ENCODE measurements around the gene EEF2KMT. TPM values are rescaled to one million over a fixed set of nuclear protein-coding genes. Genes with fewer than 3 reads are reported as not detected.
"Not testable (repeated sequence)": the region's sequence is repeated elsewhere in the genome, so short reads cannot be mapped to it uniquely, and the experiment has no call there.

EEF2KMT gene
- total and polyA plus RNA-seq, 2 donors, result 5.4 to 5.9 TPM

DNA sequence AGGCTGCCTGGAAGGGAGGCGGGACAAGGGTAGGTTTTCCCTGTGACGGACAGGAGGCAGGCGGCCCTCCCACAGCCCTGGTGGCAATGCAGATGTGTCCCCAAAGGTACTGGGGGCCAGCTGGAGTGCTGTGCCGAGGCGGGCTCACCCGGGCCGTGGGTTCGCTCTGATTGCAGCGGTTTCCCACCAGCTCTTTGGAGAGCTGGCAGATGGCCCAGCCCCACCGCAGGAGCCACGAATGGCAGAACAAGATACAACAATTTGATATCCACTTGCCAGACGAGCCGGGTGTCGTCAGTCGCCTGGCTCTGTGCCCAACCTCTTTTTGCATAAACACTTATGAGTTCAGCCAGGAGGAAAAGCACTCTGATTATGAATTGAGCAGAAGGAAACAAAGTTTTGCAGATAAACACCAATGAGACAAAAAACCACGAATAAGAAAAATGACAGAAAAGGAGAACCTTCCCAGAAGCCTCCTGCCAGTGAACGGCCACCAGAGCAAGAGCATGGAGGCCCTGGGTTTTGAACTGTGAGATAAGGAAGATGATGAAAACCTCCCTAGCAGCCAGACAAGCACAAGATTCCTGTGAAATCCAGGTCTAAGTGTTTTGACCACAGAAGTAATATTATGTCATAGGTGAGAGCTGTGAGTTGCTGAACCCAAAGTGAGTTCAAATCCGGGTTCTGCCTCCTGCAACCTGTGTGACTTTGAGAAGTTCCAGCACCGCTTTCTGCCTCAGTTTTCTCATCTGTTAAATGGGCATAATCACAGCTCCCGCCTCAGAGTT is 19.9 kb upstream of the EEF2KMT start:
- 17% methylated on average over 20 of the region's 20 CpGs for WGBS
- H3K4me3 ChIP-seq (ENCODE audit: low read length in 2 of 2); H3K4me1 ChIP-seq (ENCODE audit: control insufficient read depth in 2 of 2, insufficient read depth in 2 of 2, low read length in 2 of 2); H3K27ac ChIP-seq (ENCODE audit: low read depth in 1 of 2, low read length in 1 of 2); H3K9me3 ChIP-seq (ENCODE audit: control insufficient read depth in 2 of 2, insufficient read depth in 1 of 2, low read length in 1 of 2); H3K36me3 ChIP-seq (ENCODE audit: control insufficient read depth in 2 of 2, insufficient read depth in 2 of 2, low read length in 1 of 2); DNase-seq (ENCODE audit: low read depth in 6 of 9, low spot score in 9 of 9); H3K27me3 ChIP-seq (ENCODE audit: control insufficient read depth in 2 of 2, insufficient read depth in 1 of 2, low read length in 1 of 2): not testable (repeated sequence)

DNA sequence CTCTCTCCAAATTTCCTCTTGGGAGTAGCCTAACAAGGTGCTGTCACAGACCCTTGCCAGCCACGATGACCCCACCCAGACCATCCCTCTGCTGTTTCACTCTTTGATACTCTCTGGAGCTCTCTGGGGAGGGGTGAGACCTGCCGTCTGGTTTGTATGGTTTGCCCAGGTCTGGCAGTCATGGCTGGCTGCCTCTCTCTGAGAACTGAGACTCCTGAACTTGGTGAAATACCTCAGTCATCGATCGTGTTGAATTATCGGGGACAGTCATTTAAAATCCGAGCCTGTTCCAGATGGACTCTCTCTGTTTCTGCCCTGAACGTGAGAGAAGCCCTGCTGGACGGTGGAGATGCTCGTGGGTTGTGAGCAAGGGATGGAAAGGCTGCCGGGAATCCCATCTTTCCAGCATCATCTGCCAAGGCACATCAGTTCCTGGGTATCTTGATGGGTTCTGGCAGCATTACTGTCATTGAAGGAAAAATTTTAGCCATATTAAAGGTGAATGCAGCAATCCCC is 19.2 kb upstream of the EEF2KMT start:
- H3K27ac ChIP-seq (ENCODE audit: low read depth in 1 of 2, low read length in 1 of 2); H3K4me3 ChIP-seq (ENCODE audit: low read length in 2 of 2): not testable (repeated sequence)
- 73% methylated on average over 9 of the region's 10 CpGs for WGBS

DNA sequence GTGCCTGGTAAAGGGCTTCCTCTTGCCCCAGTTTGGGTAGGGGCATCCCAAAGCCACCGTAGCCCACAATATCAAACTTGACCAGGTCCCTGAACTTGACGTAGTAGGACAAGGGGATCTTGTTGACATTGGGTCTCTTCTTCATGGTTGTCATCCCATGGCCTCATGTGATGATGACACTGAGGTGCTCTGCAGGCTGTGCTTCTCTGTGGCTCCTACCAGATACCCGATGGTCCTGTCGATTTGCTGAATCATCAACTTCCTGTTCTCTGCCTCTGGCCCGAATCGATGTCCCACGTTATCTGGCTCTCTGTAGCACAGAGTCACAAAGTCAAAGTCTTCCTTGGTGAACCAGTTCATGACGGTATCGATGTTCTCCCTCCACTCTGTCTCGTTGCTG is 13.3 kb upstream of the EEF2KMT start:
- H3K9me3 ChIP-seq (ENCODE audit: control insufficient read depth in 2 of 2, insufficient read depth in 1 of 2, low read length in 1 of 2); H3K4me3 ChIP-seq (ENCODE audit: low read length in 2 of 2); H3K4me1 ChIP-seq (ENCODE audit: control insufficient read depth in 2 of 2, insufficient read depth in 2 of 2, low read length in 2 of 2); H3K36me3 ChIP-seq (ENCODE audit: control insufficient read depth in 2 of 2, insufficient read depth in 2 of 2, low read length in 1 of 2); H3K27ac ChIP-seq (ENCODE audit: low read depth in 1 of 2, low read length in 1 of 2); DNase-seq (ENCODE audit: low read depth in 6 of 9, low spot score in 9 of 9); H3K27me3 ChIP-seq (ENCODE audit: control insufficient read depth in 2 of 2, insufficient read depth in 1 of 2, low read length in 1 of 2): not testable (repeated sequence)
- WGBS, result 52% methylated on average over 10 of the region's 10 CpGs

More for the DNA sequence above, 19.2 kb upstream of the EEF2KMT start:
- H3K36me3 ChIP-seq (ENCODE audit: control insufficient read depth in 2 of 2, insufficient read depth in 2 of 2, low read length in 1 of 2); DNase-seq (ENCODE audit: low read depth in 6 of 9, low spot score in 9 of 9); H3K27me3 ChIP-seq (ENCODE audit: control insufficient read depth in 2 of 2, insufficient read depth in 1 of 2, low read length in 1 of 2); H3K9me3 ChIP-seq (ENCODE audit: control insufficient read depth in 2 of 2, insufficient read depth in 1 of 2, low read length in 1 of 2); H3K4me1 ChIP-seq (ENCODE audit: control insufficient read depth in 2 of 2, insufficient read depth in 2 of 2, low read length in 2 of 2): not testable (repeated sequence)

DNA sequence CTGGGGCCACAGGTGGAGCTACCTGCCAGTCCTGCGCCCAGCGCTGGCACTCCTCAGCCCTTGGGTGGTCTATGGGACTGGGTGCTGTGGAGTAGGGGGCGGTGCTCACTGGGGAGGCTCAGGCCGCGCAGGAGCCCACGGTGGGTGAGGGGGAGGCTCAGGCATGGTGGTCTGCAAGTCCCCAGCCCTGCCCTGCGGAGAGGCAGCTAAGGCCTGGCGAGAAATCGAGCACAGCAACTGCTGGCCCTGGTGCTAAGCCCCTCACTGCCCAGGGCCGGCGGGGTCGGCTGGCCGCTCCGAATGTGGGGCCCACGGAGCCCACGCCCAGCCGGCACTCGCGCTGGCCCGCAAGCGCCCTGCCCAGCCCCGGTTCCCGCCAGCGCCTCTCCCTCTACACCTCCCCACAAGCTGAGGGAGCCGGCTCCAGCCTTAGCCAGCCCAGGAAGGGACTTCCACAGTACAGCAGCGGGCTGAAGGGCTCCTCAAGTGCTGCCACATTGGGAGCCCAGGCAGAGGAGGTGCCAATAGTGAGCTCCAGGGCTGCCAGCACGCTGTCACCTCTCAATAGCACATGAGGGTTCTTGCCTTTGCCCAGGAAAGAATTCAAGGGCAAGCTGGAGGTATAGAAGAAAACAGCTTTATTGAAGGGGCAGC is 11.0 kb upstream of the EEF2KMT start:
- Histone ChIP-seq H3K9me3 (ENCODE audit: control insufficient read depth in 2 of 2, insufficient read depth in 1 of 2, low read length in 1 of 2) (no peaks in the 10 kb centered on the region), H3K36me3 (ENCODE audit: control insufficient read depth in 2 of 2, insufficient read depth in 2 of 2, low read length in 1 of 2) (no peaks in the 10 kb centered on the region), H3K4me1 (ENCODE audit: control insufficient read depth in 2 of 2, insufficient read depth in 2 of 2, low read length in 2 of 2) (no peaks in the 10 kb centered on the region), H3K27ac (ENCODE audit: low read depth in 1 of 2, low read length in 1 of 2) (no peak overlapping the region), H3K27me3 (ENCODE audit: control insufficient read depth in 2 of 2, insufficient read depth in 1 of 2, low read length in 1 of 2) (no peaks in the 10 kb centered on the region), H3K4me3 (ENCODE audit: low read length in 2 of 2) (no peak overlapping the region)
- DNase-seq (ENCODE audit: low read depth in 6 of 9, low spot score in 9 of 9), result no peak
- 95% methylated on average over 27 of the region's 27 CpGs for WGBS

DNA sequence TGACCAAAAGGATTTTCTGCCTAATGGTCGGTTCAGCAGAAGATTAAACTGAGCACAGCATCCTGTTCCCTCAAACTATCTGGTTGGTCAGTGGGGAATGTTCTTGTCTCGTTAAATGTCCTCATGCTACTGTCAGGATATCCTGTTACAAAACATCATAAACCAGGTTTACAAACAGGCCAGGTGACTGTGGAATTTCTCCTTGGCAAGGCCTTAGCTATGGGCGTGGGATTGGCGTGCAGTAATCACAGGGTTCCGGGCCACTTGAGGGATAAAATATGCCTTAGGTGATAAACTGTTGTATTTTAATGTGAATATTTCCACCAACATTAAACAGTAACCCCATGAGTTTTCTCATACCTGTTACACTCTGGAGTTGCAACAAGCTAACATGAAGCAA is 7.4 kb upstream of the EEF2KMT start:
- H3K36me3 ChIP-seq (ENCODE audit: control insufficient read depth in 2 of 2, insufficient read depth in 2 of 2, low read length in 1 of 2); H3K9me3 ChIP-seq (ENCODE audit: control insufficient read depth in 2 of 2, insufficient read depth in 1 of 2, low read length in 1 of 2); H3K27ac ChIP-seq (ENCODE audit: low read depth in 1 of 2, low read length in 1 of 2); H3K4me3 ChIP-seq (ENCODE audit: low read length in 2 of 2); H3K4me1 ChIP-seq (ENCODE audit: control insufficient read depth in 2 of 2, insufficient read depth in 2 of 2, low read length in 2 of 2); DNase-seq (ENCODE audit: low read depth in 6 of 9, low spot score in 9 of 9); H3K27me3 ChIP-seq (ENCODE audit: control insufficient read depth in 2 of 2, insufficient read depth in 1 of 2, low read length in 1 of 2): not testable (repeated sequence)
- 82% methylated on average over 4 of the region's 5 CpGs for WGBS

DNA sequence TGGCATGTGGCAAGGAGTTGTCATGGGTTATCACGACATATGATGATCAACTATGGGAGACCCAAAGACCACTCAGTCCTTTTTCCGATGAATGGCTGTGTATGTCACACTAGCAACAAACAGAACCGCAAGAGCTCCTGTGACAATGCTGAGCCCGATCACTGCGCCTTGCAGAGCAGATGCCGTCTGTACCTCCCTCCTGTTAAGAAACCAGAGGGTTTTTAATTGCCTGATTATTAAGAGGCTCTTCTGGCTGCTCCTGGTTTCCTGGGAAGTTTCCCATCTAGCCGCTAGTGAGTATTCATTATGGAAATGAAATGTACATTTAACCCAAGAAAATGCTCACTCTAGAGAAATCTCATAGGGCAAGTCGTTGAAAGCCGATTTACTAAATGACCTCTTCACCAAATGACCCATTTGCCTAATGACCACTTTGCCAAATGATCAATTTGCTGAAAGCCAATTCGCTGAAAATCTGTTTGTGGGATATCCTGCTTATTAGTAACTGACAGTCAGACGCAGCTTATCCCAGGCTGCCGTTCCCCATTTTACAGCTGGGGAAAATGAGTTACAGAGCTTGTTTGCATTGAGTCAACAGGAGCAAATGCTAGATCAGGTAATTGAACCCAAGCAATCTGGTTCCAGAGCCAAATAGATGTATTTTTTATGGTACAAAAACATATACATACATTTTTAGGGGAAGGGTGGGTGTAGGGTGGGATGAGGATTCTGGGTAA is 5.9 kb upstream of the EEF2KMT start:
- DNase-seq (ENCODE audit: low read depth in 6 of 9, low spot score in 9 of 9); H3K27me3 ChIP-seq (ENCODE audit: control insufficient read depth in 2 of 2, insufficient read depth in 1 of 2, low read length in 1 of 2); H3K27ac ChIP-seq (ENCODE audit: low read depth in 1 of 2, low read length in 1 of 2); H3K9me3 ChIP-seq (ENCODE audit: control insufficient read depth in 2 of 2, insufficient read depth in 1 of 2, low read length in 1 of 2); H3K36me3 ChIP-seq (ENCODE audit: control insufficient read depth in 2 of 2, insufficient read depth in 2 of 2, low read length in 1 of 2); H3K4me3 ChIP-seq (ENCODE audit: low read length in 2 of 2); H3K4me1 ChIP-seq (ENCODE audit: control insufficient read depth in 2 of 2, insufficient read depth in 2 of 2, low read length in 2 of 2): not testable (repeated sequence)
- 93% methylated on average over 12 of the region's 12 CpGs for WGBS

DNA sequence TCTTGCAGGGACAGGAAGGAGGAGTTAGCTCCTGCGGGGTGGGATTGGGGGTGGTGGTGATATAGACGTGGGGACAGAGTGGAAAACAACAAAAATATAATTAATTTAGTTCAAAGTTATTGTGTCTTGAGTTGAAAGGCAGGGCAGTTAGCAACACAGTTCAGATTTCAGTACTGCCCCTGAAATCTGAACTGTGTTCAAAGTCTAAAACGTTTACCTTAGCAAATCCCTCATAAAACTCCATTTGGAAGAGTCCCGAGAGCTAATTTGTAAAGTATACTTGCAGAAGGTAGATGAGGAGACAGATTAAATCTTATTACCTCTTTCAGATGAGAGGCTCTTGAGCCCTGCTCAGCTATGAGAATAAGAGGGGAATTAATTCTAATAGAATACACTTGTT is 1.6 kb upstream of the EEF2KMT start:
- H3K9me3 ChIP-seq (ENCODE audit: control insufficient read depth in 2 of 2, insufficient read depth in 1 of 2, low read length in 1 of 2); H3K27ac ChIP-seq (ENCODE audit: low read depth in 1 of 2, low read length in 1 of 2); H3K4me3 ChIP-seq (ENCODE audit: low read length in 2 of 2); DNase-seq (ENCODE audit: low read depth in 6 of 9, low spot score in 9 of 9); H3K36me3 ChIP-seq (ENCODE audit: control insufficient read depth in 2 of 2, insufficient read depth in 2 of 2, low read length in 1 of 2); H3K27me3 ChIP-seq (ENCODE audit: control insufficient read depth in 2 of 2, insufficient read depth in 1 of 2, low read length in 1 of 2): not testable (repeated sequence)
- peaks cover 0 to 14% of the 10 kb centered on the region in 2 donors for H3K4me1 ChIP-seq (ENCODE audit: control insufficient read depth in 2 of 2, insufficient read depth in 2 of 2, low read length in 2 of 2)
- WGBS, result 19% methylated on average over 4 of the region's 4 CpGs

DNA sequence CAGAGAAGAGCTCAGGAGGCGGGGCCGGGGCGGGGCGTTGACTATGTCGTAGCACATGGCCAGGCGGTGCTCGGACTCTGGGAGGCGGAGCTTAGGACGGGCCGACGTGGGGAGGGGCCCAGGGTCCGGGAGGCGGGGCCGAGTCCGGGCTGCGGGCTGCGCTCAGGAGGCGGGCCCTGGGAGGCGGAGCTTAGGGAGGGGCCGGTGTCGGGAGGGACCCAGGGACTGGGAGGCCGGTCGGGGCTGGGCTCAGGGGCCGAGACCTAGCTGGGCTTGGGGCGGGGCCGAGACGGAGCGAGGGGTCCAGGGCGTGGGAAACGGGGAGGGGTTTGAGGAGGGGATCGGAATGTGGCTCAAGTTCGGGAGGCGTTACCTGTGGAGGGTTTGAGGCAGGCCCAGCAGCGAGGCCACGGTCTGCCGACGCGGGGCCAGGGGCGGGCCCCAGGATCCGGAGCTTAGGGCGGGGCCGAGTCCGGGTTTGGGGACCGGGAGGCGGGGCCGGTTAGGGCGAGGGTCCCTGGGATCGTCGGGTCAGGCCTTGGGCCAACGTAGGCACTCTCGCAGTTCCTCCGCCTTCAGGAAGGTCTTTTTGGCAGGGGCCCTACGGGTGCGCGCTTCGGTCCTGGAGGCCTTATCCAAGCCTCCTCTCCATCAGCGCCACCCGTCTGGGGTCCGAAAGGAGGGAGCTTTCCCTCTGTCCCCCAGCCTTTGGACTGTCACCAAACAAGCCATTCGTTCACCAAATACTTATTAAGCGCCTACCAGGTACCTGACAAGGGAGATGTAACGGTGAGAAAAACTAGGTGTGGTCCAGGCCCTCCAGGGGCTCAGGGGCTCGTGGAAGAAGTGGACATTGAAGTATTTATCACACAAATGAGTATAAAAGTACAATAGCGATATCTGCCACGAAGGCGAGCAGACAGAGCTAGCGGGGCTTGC is 895 bp upstream of the EEF2KMT start:
- peak in 5 of 9 donors; percentile 27 to 79 (median 53) for DNase-seq (ENCODE audit: low read depth in 6 of 9, low spot score in 9 of 9)
- Histone ChIP-seq H3K4me3 (ENCODE audit: low read length in 2 of 2) (peak overlapping the region; percentile 50 to 58), H3K27ac (ENCODE audit: low read depth in 1 of 2, low read length in 1 of 2) (peak overlapping the region; percentile 60), H3K4me1 (ENCODE audit: control insufficient read depth in 2 of 2, insufficient read depth in 2 of 2, low read length in 2 of 2) (peaks cover 0 to 14% of the 10 kb centered on the region in 2 donors)
- 3% methylated on average over 58 of the region's 67 CpGs for WGBS
- not testable (repeated sequence) for H3K9me3 ChIP-seq (ENCODE audit: control insufficient read depth in 2 of 2, insufficient read depth in 1 of 2, low read length in 1 of 2); H3K36me3 ChIP-seq (ENCODE audit: control insufficient read depth in 2 of 2, insufficient read depth in 2 of 2, low read length in 1 of 2); H3K27me3 ChIP-seq (ENCODE audit: control insufficient read depth in 2 of 2, insufficient read depth in 1 of 2, low read length in 1 of 2)
